A549 (cell line): Measurements from ENCODE around the gene STOX2.

Source experiments
- BHLHE40 ChIP-seq: IDR thresholded peaks from 2 replicates; pipeline ENCODE4 v1.6.1; 2012; ENCODE audit warnings: low read depth, low read length, inconsistent platforms
- CTCF ChIP-seq: fragments of >200 bp; sonication (Bioruptor Twin); formaldehyde crosslinking; IDR thresholded peaks from 3 replicates; pipeline ENCODE4 v1.5.1; 2016
- HOXB5 ChIP-seq: fragments of 250-450 bp; sonication (Bioruptor Pico); IDR thresholded peaks from 2 replicates; pipeline ENCODE4 v1.5.0; 2020; ENCODE audit warnings: mild to moderate bottlenecking, moderate library complexity
- MAX ChIP-seq: IDR thresholded peaks from 2 replicates; pipeline ENCODE4 v1.6.1; 2012
- MYC ChIP-seq: IDR thresholded peaks from 2 replicates; pipeline ENCODE4 v1.6.1; 2012; ENCODE audit warnings: mild to moderate bottlenecking, inconsistent platforms, low read length, improper control_type of control experiment, borderline replicate concordance
- POLR2A ChIP-seq: IDR thresholded peaks from 2 replicates; pipeline ENCODE4 v1.6.1; 2012; ENCODE audit warnings: mild to moderate bottlenecking, low read length
- USF2 ChIP-seq: fragments of 450-650 bp; IDR thresholded peaks from 2 replicates; pipeline ENCODE4 v1.6.1; 2014; ENCODE audit warnings: antibody characterized with exemption

- TF ChIP-seq CTCF (no peak), HOXB5 (CRISPR knock-in tag) (no peak), POLR2A (no peak), MAX (no peak), BHLHE40 (no peak), MYC (no peak), USF2 (no peak)
Observed at GRCh38 chr4:184039963-184040383, 134.9 kb downstream of the STOX2 start.
